H9 (cell line): ENCODE data around the gene TMEM266. TPM values are rescaled to one million over a fixed set of nuclear protein-coding genes. Genes with fewer than 3 reads are reported as not detected.

ENCODE experiments used
- DNase-seq: peaks from one replicate; pipeline ENCODE4 v3.0.0-alpha.2; 2017
- H2AFZ ChIP-seq: one replicate; pipeline ENCODE4 v1.6.1; 2013; ENCODE audit warnings: mild to moderate bottlenecking, low read length, control low read depth, moderate library complexity
- H2AK5ac ChIP-seq: 2 replicates; pipeline ENCODE4 v1.6.1; 2013; ENCODE audit warnings: low read length, control low read depth, mixed read lengths; ENCODE audit not compliant: insufficient read length
- H2BK120ac ChIP-seq: one replicate; pipeline ENCODE4 v1.6.1; 2013; ENCODE audit warnings: low read depth, mild to moderate bottlenecking, low read length, control low read depth, inconsistent platforms; ENCODE audit not compliant: poor library complexity, severe bottlenecking
- H2BK12ac ChIP-seq: 2 replicates; pipeline ENCODE4 v1.6.1; 2013; ENCODE audit warnings: low read length, control low read depth, mixed read lengths, low read depth; ENCODE audit not compliant: insufficient read length
- H2BK15ac ChIP-seq: 2 replicates; pipeline ENCODE4 v1.6.1; 2013; ENCODE audit warnings: low read depth, low read length, control low read depth
- H2BK20ac ChIP-seq: one replicate; pipeline ENCODE4 v1.6.1; 2013; ENCODE audit warnings: low read depth, mild to moderate bottlenecking, low read length, control low read depth, inconsistent platforms; ENCODE audit not compliant: poor library complexity, severe bottlenecking
- H2BK5ac ChIP-seq: 2 replicates; pipeline ENCODE4 v1.6.1; 2013; ENCODE audit warnings: low read length, control low read depth, mixed read lengths; ENCODE audit not compliant: insufficient read length
- H3K14ac ChIP-seq: 2 replicates; pipeline ENCODE4 v1.6.1; 2013; ENCODE audit warnings: low read length, control low read depth; ENCODE audit not compliant: insufficient read depth
- H3K18ac ChIP-seq: 2 replicates; pipeline ENCODE4 v1.6.1; 2013; ENCODE audit warnings: low read depth, mild to moderate bottlenecking, mixed read lengths, low read length, control low read depth; ENCODE audit not compliant: insufficient read length
- H3K23ac ChIP-seq: 2 replicates; pipeline ENCODE4 v1.6.1; 2013; ENCODE audit warnings: low read length, control low read depth, mixed read lengths, low read depth; ENCODE audit not compliant: insufficient read length
- H3K23me2 ChIP-seq: 2 replicates; pipeline ENCODE4 v1.6.1; 2013; ENCODE audit warnings: low read depth, mild to moderate bottlenecking, mixed read lengths, low read length, control low read depth; ENCODE audit not compliant: insufficient read length, poor library complexity, severe bottlenecking
- H3K27ac ChIP-seq: 2 replicates; pipeline ENCODE4 v1.5.1; 2013; ENCODE audit warnings: low read length, control low read depth, mixed read lengths, low read depth; ENCODE audit not compliant: insufficient read length
- H3K27me3 ChIP-seq: 2 replicates; pipeline ENCODE4 v1.6.1; 2013; ENCODE audit warnings: low read length, control low read depth, inconsistent platforms; ENCODE audit not compliant: insufficient read depth
- H3K4ac ChIP-seq: 2 replicates; pipeline ENCODE4 v1.6.1; 2013; ENCODE audit warnings: low read depth, mild to moderate bottlenecking, control low read depth, inconsistent platforms, low read length, moderate library complexity
- H3K4me1 ChIP-seq: 2 replicates; pipeline ENCODE4 v1.6.1; 2013; ENCODE audit warnings: low read length, control low read depth, inconsistent platforms; ENCODE audit not compliant: insufficient read depth
- H3K4me2 ChIP-seq: 2 replicates; pipeline ENCODE4 v1.6.1; 2013; ENCODE audit warnings: low read length, control low read depth, mixed read lengths; ENCODE audit not compliant: insufficient read length, insufficient read depth
- H3K56ac ChIP-seq: 2 replicates; pipeline ENCODE4 v1.6.1; 2013; ENCODE audit warnings: low read depth, mild to moderate bottlenecking, mixed read lengths, low read length, control low read depth; ENCODE audit not compliant: insufficient read length
- H3K79me1 ChIP-seq: 2 replicates; pipeline ENCODE4 v1.6.1; 2013; ENCODE audit warnings: low read depth, mild to moderate bottlenecking, moderate library complexity, low read length, control low read depth, inconsistent platforms; ENCODE audit not compliant: insufficient read depth, poor library complexity, severe bottlenecking
- H3K79me2 ChIP-seq: 2 replicates; pipeline ENCODE4 v1.6.1; 2013; ENCODE audit warnings: low read length, control low read depth, inconsistent platforms; ENCODE audit not compliant: insufficient read depth
- H3K9ac ChIP-seq: 2 replicates; pipeline ENCODE4 v1.6.1; 2013; ENCODE audit warnings: low read length, control low read depth, mixed read lengths; ENCODE audit not compliant: insufficient read length; ENCODE audit errors: extremely low read depth
- H3K9me3 ChIP-seq: one replicate; pipeline ENCODE4 v1.6.1; 2013; ENCODE audit warnings: low read depth, low read length, inconsistent platforms; ENCODE audit not compliant: control insufficient read depth
- H3T11ph ChIP-seq: one replicate; pipeline ENCODE4 v1.6.1; 2013; ENCODE audit warnings: mild to moderate bottlenecking, low read length, control low read depth, inconsistent platforms
- H4K20me1 ChIP-seq: one replicate; pipeline ENCODE4 v1.6.1; 2013; ENCODE audit not compliant: control insufficient read depth, insufficient read length, insufficient read depth
- H4K5ac ChIP-seq: 2 replicates; pipeline ENCODE4 v1.6.1; 2013; ENCODE audit warnings: low read depth, mild to moderate bottlenecking, mixed read lengths, low read length, control low read depth; ENCODE audit not compliant: insufficient read length
- H4K8ac ChIP-seq: replicated peaks from 2 replicates; pipeline ENCODE4 v1.6.1; 2013; ENCODE audit warnings: low read length, control low read depth, mixed read lengths, low read depth; ENCODE audit not compliant: insufficient read length
- H4K91ac ChIP-seq: 2 replicates; pipeline ENCODE4 v1.6.1; 2013; ENCODE audit warnings: low read depth, mild to moderate bottlenecking, moderate library complexity, mixed read lengths, low read length, control low read depth; ENCODE audit not compliant: insufficient read length
- H3K27ac Mint-ChIP-seq, 3 experiments: 2 replicates in 2 of 3; 3 replicates in 1 of 3; pipeline ENCODE4 v1.8.0; 2020 to 2021; ENCODE audit warnings: mixed read lengths in 3 of 3, mild to moderate bottlenecking in 1 of 3, moderate library complexity in 1 of 3
- H3K27me3 Mint-ChIP-seq: 2 replicates; pipeline ENCODE4 v1.8.0; 2021; ENCODE audit warnings: low read depth, mild to moderate bottlenecking, moderate library complexity, mixed read lengths
- H3K36me3 Mint-ChIP-seq, 3 experiments: 2 replicates in 2 of 3; 3 replicates in 1 of 3; pipeline ENCODE4 v1.8.0; 2020 to 2021; ENCODE audit warnings: low read depth in 3 of 3, mixed read lengths in 3 of 3; ENCODE audit not compliant: insufficient read depth in 1 of 3
- H3K4me1 Mint-ChIP-seq, 2 experiments: 2 replicates each; pipeline ENCODE4 v1.8.0; 2020; ENCODE audit warnings: mixed read lengths in 2 of 2
- H3K4me3 Mint-ChIP-seq, 2 experiments: 2 replicates in 1 of 2; 3 replicates in 1 of 2; pipeline ENCODE4 v1.8.0; 2020 to 2021; ENCODE audit warnings: mild to moderate bottlenecking in 2 of 2, mixed read lengths in 2 of 2, moderate library complexity in 1 of 2
- H3K9me3 Mint-ChIP-seq, 2 experiments: 2 replicates in 1 of 2; 3 replicates in 1 of 2; pipeline ENCODE4 v1.8.0; 2020; ENCODE audit warnings: mild to moderate bottlenecking in 2 of 2, mixed read lengths in 2 of 2, moderate library complexity in 1 of 2
- WGBS: extraction: QIAGEN DNeasy Blood & Tissue Kit; methylation state at CpG from one replicate; pipeline ENCODE4 v1.1.7; 2013; ENCODE audit warnings: missing lambda C conversion rate, low lambda C conversion rate, mixed read lengths; ENCODE audit not compliant: insufficient read length; ENCODE audit errors: extremely low coverage; 5-methylcytosine and 5-hydroxymethylcytosine counted together
- total RNA-seq: library from RNA; stranded (reverse); gene quantifications from 2 replicates; pipeline ENCODE4 v1.2.1, GENCODE V29; 2021
- TF ChIP-seq, protein P1 (sequence below): fragments of 200-600 bp; sonication (generic); conservative IDR thresholded peaks from 3 replicates; pipeline ENCODE4 v1.8.0; 2021; ENCODE audit warnings: antibody characterized with exemption, mild to moderate bottlenecking

Gene TMEM266
- total RNA-seq, 1 experiment from 2014 or later = 0.81 TPM

DNA sequence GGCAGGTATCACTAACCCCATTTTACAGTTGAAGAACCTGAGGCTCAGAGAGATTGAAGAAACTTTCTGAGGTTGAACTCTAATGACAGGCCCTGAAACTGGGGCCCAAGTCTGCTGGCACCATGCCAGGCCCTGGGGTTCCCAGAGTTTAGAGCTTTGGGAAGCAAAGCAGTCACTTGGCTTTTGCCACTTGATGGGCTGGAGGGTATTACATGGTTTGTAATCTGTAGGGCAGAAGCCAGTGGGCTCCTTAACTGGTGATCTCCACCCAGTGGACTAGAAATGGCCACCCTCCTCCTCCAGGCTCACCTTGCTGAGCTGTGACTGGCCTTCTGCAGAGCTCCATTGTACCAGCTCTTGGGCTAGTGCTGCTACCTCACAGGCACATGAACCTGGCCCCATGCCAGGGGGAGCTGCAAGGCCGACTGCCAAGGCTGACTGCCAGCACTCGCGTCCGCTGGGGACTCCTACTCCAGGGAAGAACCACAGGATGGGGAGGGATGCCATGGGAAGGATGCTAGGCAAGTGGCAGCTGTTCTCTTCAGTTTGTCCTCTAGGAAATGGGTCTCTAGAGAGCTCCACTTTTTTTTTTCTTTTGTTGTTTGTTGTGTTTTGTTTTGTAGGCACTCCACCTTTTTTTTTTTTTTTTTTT is 146.7 kb downstream of the TMEM266 start:
- Histone ChIP-seq H4K20me1 (no peaks in the 10 kb centered on the region), H2AFZ (no peak overlapping the region), H3K79me1 (no peaks in the 10 kb centered on the region), H3K18ac (no peak overlapping the region), H3K27ac (no peak overlapping the region), H3K56ac (no peak overlapping the region), H3K4me2 (no peak overlapping the region), H2BK12ac (no peak overlapping the region), H2BK120ac (no peak overlapping the region), H3T11ph (no peak overlapping the region), H2AK5ac (no peak overlapping the region), H3K23me2 (no peaks in the 10 kb centered on the region), H3K4ac (no peak overlapping the region), H3K79me2 (no peaks in the 10 kb centered on the region), H3K9me3 (no peaks in the 10 kb centered on the region), H4K5ac (no peak overlapping the region), H2BK5ac (no peak overlapping the region), H3K27me3 (no peaks in the 10 kb centered on the region), H3K23ac (no peak overlapping the region), H3K14ac (no peak overlapping the region), H4K8ac (no peak overlapping the region), H2BK20ac (no peak overlapping the region), H4K91ac (no peak overlapping the region), H2BK15ac (no peak overlapping the region), H3K4me1 (peaks cover 2% of the 10 kb centered on the region; the same call in 1 of the 2 replicates), H3K9ac (no peak overlapping the region)
- H3K27me3 Mint-ChIP-seq = no peaks in the 10 kb centered on the region
- peaks cover under 1 to 3% of the 10 kb centered on the region in 2 experiments; a peak in 2 of 4 replicates for H3K4me1 Mint-ChIP-seq
- TF ChIP-seq, protein P1, sequence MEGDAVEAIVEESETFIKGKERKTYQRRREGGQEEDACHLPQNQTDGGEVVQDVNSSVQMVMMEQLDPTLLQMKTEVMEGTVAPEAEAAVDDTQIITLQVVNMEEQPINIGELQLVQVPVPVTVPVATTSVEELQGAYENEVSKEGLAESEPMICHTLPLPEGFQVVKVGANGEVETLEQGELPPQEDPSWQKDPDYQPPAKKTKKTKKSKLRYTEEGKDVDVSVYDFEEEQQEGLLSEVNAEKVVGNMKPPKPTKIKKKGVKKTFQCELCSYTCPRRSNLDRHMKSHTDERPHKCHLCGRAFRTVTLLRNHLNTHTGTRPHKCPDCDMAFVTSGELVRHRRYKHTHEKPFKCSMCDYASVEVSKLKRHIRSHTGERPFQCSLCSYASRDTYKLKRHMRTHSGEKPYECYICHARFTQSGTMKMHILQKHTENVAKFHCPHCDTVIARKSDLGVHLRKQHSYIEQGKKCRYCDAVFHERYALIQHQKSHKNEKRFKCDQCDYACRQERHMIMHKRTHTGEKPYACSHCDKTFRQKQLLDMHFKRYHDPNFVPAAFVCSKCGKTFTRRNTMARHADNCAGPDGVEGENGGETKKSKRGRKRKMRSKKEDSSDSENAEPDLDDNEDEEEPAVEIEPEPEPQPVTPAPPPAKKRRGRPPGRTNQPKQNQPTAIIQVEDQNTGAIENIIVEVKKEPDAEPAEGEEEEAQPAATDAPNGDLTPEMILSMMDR = no peak
- no peak overlapping the region for H3K4me3 Mint-ChIP-seq
- H3K27ac Mint-ChIP-seq = no peak overlapping the region
- H3K9me3 Mint-ChIP-seq = no peaks in the 10 kb centered on the region
- H3K36me3 Mint-ChIP-seq = peaks cover 0 to 6% (median 0%) of the 10 kb centered on the region in 3 experiments; a peak in 2 of 7 replicates
- WGBS = no CpG with 5 or more reads among the region's 4 CpGs
- no peak for DNase-seq
